GM12872 (cell line): ENCODE measurements around the gene PRKG2.

ENCODE experiments used
- CTCF ChIP-seq: IDR thresholded peaks from 3 replicates; pipeline ENCODE4 v1.5.1; 2011; ENCODE audit warnings: low read depth, mild to moderate bottlenecking, low read length, moderate library complexity; ENCODE audit not compliant: insufficient read depth

Gene PRKG2

GRCh38 chr4:81042578-81043365, 172.2 kb downstream of the PRKG2 start:
- no peak for TF ChIP-seq CTCF

DNA sequence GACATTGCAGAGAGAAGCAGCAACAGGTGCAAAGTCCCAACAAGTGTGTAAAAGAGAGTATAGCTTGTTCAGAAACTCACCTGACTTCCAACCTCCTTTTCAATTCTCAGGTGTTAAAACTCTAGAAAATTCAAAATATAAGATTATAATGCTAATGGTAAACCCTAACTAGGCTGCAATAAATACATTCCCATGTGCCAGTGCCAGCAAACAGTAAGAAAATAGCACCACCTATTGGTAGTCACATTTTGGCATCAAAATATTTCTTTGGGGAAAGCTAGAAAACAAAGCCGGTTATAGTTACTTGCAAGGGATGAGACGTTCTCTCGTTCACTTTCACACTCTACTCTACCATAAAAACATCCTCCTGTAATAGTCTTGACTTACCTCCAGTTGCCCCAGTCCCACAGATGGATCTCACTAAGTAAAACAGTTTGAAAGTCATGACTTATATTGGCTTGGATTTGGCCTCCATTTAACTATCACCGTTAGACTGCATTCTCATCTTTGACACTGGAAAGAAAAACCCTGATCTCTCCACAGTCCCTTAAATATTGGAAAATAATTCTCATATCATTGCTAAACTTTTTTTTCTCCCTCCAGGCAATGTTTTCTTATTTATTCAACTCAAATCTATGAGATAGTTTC, 174.9 kb downstream of the PRKG2 start:
- TF ChIP-seq CTCF: peak; percentile 65

DNA sequence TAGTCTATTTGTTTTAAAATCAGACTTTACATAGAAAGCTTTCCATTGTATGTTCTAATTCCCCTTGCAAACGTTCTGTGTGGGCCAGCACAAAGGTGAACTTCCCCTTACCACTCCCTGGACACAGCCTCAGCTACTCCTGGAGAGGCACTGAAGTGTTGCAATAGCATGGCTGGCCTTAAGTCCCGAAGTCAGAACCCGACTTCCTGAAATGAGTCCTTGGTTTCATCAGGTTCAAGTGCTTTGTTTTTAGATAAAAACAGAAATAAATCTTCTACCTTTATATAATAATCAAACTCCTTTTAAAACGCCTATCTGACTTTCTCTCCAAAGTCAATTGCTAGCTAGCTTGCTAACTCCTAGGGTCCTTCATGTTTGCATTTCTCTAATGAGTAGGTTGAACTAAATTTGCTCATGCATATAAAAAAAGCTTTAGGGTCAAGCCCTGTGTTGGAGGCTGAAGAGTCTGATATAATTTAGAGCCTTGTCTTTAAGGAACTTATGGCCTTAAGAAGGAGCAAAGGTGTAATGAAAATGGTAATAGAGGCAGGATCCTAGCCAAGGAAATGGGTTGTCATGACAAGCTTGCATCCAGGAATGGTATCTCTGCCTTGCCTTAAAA, 175.6 kb downstream of the PRKG2 start:
- no peak for TF ChIP-seq CTCF

DNA sequence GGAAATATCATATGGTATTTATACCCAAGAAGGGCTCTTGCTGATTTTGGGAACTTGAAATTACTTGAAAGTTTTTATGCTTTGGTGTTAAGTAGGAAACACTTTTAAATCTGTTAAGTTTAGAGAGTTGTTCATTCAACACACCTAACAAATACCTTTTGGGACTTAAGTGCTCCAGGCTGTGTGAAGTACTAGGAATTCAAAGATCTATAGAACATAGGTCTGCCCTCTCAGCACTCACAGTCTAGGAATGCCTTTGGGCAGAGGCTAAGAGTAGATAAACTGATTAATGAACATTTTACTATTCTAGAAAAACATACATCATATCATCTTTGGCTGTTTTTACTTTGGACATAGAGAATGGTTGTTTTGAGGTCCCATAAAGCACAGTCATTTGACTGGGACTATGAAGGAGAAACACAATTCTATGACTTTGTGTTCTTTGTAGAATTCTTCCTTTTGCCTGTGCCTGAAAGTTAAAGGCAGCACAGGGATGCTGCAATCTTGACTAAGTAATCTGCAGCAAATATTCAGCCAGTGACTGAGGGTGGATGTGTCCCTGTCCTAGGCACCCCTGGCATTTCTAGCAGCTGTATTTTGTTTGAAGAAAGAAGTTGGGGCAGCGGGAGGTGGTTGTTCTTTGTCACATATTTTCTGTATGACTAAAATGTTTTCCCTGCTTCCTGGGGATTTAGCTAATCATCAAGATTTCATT, 176.2 kb downstream of the PRKG2 start:
- TF ChIP-seq CTCF: no peak
